H9 (cell line): ENCODE measurements around the gene SELPLG. TPM values are rescaled to one million over a fixed set of nuclear protein-coding genes. Genes with fewer than 3 reads are reported as not detected.
A peak's percentile ranks its signal among the peaks of the same experiment; 100 is the strongest.

Experiments used
- DNase-seq: peaks from one replicate; pipeline ENCODE4 v3.0.0-alpha.2; 2017
- H2AFZ ChIP-seq: one replicate; pipeline ENCODE4 v1.6.1; 2013; ENCODE audit warnings: mild to moderate bottlenecking, low read length, control low read depth, moderate library complexity
- H2AK5ac ChIP-seq: 2 replicates; pipeline ENCODE4 v1.6.1; 2013; ENCODE audit warnings: low read length, control low read depth, mixed read lengths; ENCODE audit not compliant: insufficient read length
- H2BK120ac ChIP-seq: one replicate; pipeline ENCODE4 v1.6.1; 2013; ENCODE audit warnings: low read depth, mild to moderate bottlenecking, low read length, control low read depth, inconsistent platforms; ENCODE audit not compliant: poor library complexity, severe bottlenecking
- H2BK12ac ChIP-seq: 2 replicates; pipeline ENCODE4 v1.6.1; 2013; ENCODE audit warnings: low read length, control low read depth, mixed read lengths, low read depth; ENCODE audit not compliant: insufficient read length
- H2BK15ac ChIP-seq: 2 replicates; pipeline ENCODE4 v1.6.1; 2013; ENCODE audit warnings: low read depth, low read length, control low read depth
- H2BK20ac ChIP-seq: one replicate; pipeline ENCODE4 v1.6.1; 2013; ENCODE audit warnings: low read depth, mild to moderate bottlenecking, low read length, control low read depth, inconsistent platforms; ENCODE audit not compliant: poor library complexity, severe bottlenecking
- H2BK5ac ChIP-seq: 2 replicates; pipeline ENCODE4 v1.6.1; 2013; ENCODE audit warnings: low read length, control low read depth, mixed read lengths; ENCODE audit not compliant: insufficient read length
- H3K14ac ChIP-seq: 2 replicates; pipeline ENCODE4 v1.6.1; 2013; ENCODE audit warnings: low read length, control low read depth; ENCODE audit not compliant: insufficient read depth
- H3K18ac ChIP-seq: 2 replicates; pipeline ENCODE4 v1.6.1; 2013; ENCODE audit warnings: low read depth, mild to moderate bottlenecking, mixed read lengths, low read length, control low read depth; ENCODE audit not compliant: insufficient read length
- H3K23ac ChIP-seq: 2 replicates; pipeline ENCODE4 v1.6.1; 2013; ENCODE audit warnings: low read length, control low read depth, mixed read lengths, low read depth; ENCODE audit not compliant: insufficient read length
- H3K23me2 ChIP-seq: 2 replicates; pipeline ENCODE4 v1.6.1; 2013; ENCODE audit warnings: low read depth, mild to moderate bottlenecking, mixed read lengths, low read length, control low read depth; ENCODE audit not compliant: insufficient read length, poor library complexity, severe bottlenecking
- H3K27ac ChIP-seq: 2 replicates; pipeline ENCODE4 v1.5.1; 2013; ENCODE audit warnings: low read length, control low read depth, mixed read lengths, low read depth; ENCODE audit not compliant: insufficient read length
- H3K27me3 ChIP-seq: 2 replicates; pipeline ENCODE4 v1.6.1; 2013; ENCODE audit warnings: low read length, control low read depth, inconsistent platforms; ENCODE audit not compliant: insufficient read depth
- H3K4ac ChIP-seq: 2 replicates; pipeline ENCODE4 v1.6.1; 2013; ENCODE audit warnings: low read depth, mild to moderate bottlenecking, control low read depth, inconsistent platforms, low read length, moderate library complexity
- H3K4me1 ChIP-seq: 2 replicates; pipeline ENCODE4 v1.6.1; 2013; ENCODE audit warnings: low read length, control low read depth, inconsistent platforms; ENCODE audit not compliant: insufficient read depth
- H3K4me2 ChIP-seq: 2 replicates; pipeline ENCODE4 v1.6.1; 2013; ENCODE audit warnings: low read length, control low read depth, mixed read lengths; ENCODE audit not compliant: insufficient read length, insufficient read depth
- H3K56ac ChIP-seq: 2 replicates; pipeline ENCODE4 v1.6.1; 2013; ENCODE audit warnings: low read depth, mild to moderate bottlenecking, mixed read lengths, low read length, control low read depth; ENCODE audit not compliant: insufficient read length
- H3K79me1 ChIP-seq: 2 replicates; pipeline ENCODE4 v1.6.1; 2013; ENCODE audit warnings: low read depth, mild to moderate bottlenecking, moderate library complexity, low read length, control low read depth, inconsistent platforms; ENCODE audit not compliant: insufficient read depth, poor library complexity, severe bottlenecking
- H3K79me2 ChIP-seq: 2 replicates; pipeline ENCODE4 v1.6.1; 2013; ENCODE audit warnings: low read length, control low read depth, inconsistent platforms; ENCODE audit not compliant: insufficient read depth
- H3K9ac ChIP-seq: 2 replicates; pipeline ENCODE4 v1.6.1; 2013; ENCODE audit warnings: low read length, control low read depth, mixed read lengths; ENCODE audit not compliant: insufficient read length; ENCODE audit errors: extremely low read depth
- H3K9me3 ChIP-seq: one replicate; pipeline ENCODE4 v1.6.1; 2013; ENCODE audit warnings: low read depth, low read length, inconsistent platforms; ENCODE audit not compliant: control insufficient read depth
- H3T11ph ChIP-seq: one replicate; pipeline ENCODE4 v1.6.1; 2013; ENCODE audit warnings: mild to moderate bottlenecking, low read length, control low read depth, inconsistent platforms
- H4K20me1 ChIP-seq: one replicate; pipeline ENCODE4 v1.6.1; 2013; ENCODE audit not compliant: control insufficient read depth, insufficient read length, insufficient read depth
- H4K5ac ChIP-seq: 2 replicates; pipeline ENCODE4 v1.6.1; 2013; ENCODE audit warnings: low read depth, mild to moderate bottlenecking, mixed read lengths, low read length, control low read depth; ENCODE audit not compliant: insufficient read length
- H4K8ac ChIP-seq: replicated peaks from 2 replicates; pipeline ENCODE4 v1.6.1; 2013; ENCODE audit warnings: low read length, control low read depth, mixed read lengths, low read depth; ENCODE audit not compliant: insufficient read length
- H4K91ac ChIP-seq: 2 replicates; pipeline ENCODE4 v1.6.1; 2013; ENCODE audit warnings: low read depth, mild to moderate bottlenecking, moderate library complexity, mixed read lengths, low read length, control low read depth; ENCODE audit not compliant: insufficient read length
- H3K27ac Mint-ChIP-seq, 3 experiments: 2 replicates in 2 of 3; 3 replicates in 1 of 3; pipeline ENCODE4 v1.8.0; 2020 to 2021; ENCODE audit warnings: mixed read lengths in 3 of 3, mild to moderate bottlenecking in 1 of 3, moderate library complexity in 1 of 3
- H3K27me3 Mint-ChIP-seq: 2 replicates; pipeline ENCODE4 v1.8.0; 2021; ENCODE audit warnings: low read depth, mild to moderate bottlenecking, moderate library complexity, mixed read lengths
- H3K36me3 Mint-ChIP-seq, 3 experiments: 2 replicates in 2 of 3; 3 replicates in 1 of 3; pipeline ENCODE4 v1.8.0; 2020 to 2021; ENCODE audit warnings: low read depth in 3 of 3, mixed read lengths in 3 of 3; ENCODE audit not compliant: insufficient read depth in 1 of 3
- H3K4me1 Mint-ChIP-seq, 2 experiments: 2 replicates each; pipeline ENCODE4 v1.8.0; 2020; ENCODE audit warnings: mixed read lengths in 2 of 2
- H3K4me3 Mint-ChIP-seq, 2 experiments: 2 replicates in 1 of 2; 3 replicates in 1 of 2; pipeline ENCODE4 v1.8.0; 2020 to 2021; ENCODE audit warnings: mild to moderate bottlenecking in 2 of 2, mixed read lengths in 2 of 2, moderate library complexity in 1 of 2
- H3K9me3 Mint-ChIP-seq, 2 experiments: 2 replicates in 1 of 2; 3 replicates in 1 of 2; pipeline ENCODE4 v1.8.0; 2020; ENCODE audit warnings: mild to moderate bottlenecking in 2 of 2, mixed read lengths in 2 of 2, moderate library complexity in 1 of 2
- WGBS: extraction: QIAGEN DNeasy Blood & Tissue Kit; methylation state at CpG from one replicate; pipeline ENCODE4 v1.1.7; 2013; ENCODE audit warnings: missing lambda C conversion rate, low lambda C conversion rate, mixed read lengths; ENCODE audit not compliant: insufficient read length; ENCODE audit errors: extremely low coverage; 5-methylcytosine and 5-hydroxymethylcytosine counted together
- long read RNA-seq: library from polyadenylated mRNA; unstranded; transcript quantifications from one replicate; pipeline ENCODE4 v2.0.0, GENCODE V29; 2020
- total RNA-seq: library from RNA; stranded (reverse); gene quantifications from 2 replicates; pipeline ENCODE4 v1.2.1, GENCODE V29; 2021
- TF ChIP-seq, protein P1 (sequence below): fragments of 200-600 bp; sonication (generic); conservative IDR thresholded peaks from 3 replicates; pipeline ENCODE4 v1.8.0; 2021; ENCODE audit warnings: antibody characterized with exemption, mild to moderate bottlenecking

The SELPLG gene, protein sequence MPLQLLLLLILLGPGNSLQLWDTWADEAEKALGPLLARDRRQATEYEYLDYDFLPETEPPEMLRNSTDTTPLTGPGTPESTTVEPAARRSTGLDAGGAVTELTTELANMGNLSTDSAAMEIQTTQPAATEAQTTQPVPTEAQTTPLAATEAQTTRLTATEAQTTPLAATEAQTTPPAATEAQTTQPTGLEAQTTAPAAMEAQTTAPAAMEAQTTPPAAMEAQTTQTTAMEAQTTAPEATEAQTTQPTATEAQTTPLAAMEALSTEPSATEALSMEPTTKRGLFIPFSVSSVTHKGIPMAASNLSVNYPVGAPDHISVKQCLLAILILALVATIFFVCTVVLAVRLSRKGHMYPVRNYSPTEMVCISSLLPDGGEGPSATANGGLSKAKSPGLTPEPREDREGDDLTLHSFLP
- total RNA-seq: 0.09 and 0.15 TPM in 2 replicates
- long read RNA-seq, partial matches to known transcripts: 1 of 1 reads
- long read RNA-seq, other reads (novel, unspliced or antisense): 0 of 1 reads

DNA sequence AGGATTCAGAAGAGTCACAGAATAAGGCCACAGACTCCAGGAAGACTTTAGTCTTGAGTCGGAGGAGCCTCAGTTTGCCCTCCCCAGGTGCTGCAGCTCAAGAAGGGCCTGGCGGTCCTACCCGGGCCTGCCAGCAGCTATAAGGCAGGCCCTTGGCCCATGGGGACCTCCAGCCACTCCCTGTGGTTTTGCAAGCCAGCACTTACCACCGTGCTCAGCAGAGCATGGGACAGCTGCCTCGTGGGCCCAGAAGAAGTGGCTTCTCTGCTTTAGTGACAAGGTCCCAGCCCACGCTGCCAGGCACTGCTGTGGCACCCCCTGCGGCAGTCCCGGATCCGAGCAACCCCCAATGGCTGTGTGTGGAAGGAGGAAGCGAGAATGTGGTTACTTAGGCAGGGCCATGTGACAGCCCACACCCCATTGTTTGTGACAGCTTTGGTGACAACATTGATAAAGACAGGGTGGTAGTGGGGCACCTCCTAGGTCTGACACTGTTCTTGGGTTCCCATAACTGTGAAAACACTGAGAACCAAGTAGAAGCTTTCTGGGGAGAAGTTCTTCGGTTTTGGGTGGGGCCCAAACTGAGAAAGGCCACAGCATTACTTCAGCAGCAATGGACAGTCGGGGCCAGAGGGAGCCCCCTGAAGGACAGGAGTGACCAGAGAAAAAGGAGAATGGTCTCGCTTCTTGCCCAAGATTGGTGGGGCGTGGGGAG, at the start of gene SELPLG:
SELPLG (minus strand) TSS at position 361 of the 715 bp plus-strand sequence. CDS start 9,587 bp downstream, outside the sequence.
- Mint-ChIP-seq H3K27ac (peak within 1 kb of the TSS in 2 of 3 experiments; percentile 40 to 73; a peak in 4 of 7 replicates), H3K27me3 (no peaks in the 10 kb centered on the region), H3K4me3 (no peak within 1 kb of the TSS; a peak in 1 of 5 replicates), H3K36me3 (no peaks in the 10 kb centered on the region), H3K4me1 (peaks cover 54 to 61% of the 10 kb centered on the region in 2 experiments), H3K9me3 (no peaks in the 10 kb centered on the region)
- Histone ChIP-seq H3K79me1 (no peaks in the 10 kb centered on the region), H3K27ac (no peak within 1 kb of the TSS), H3K4me2 (no peak within 1 kb of the TSS), H3K4ac (no peak within 1 kb of the TSS), H3K18ac (no peak within 1 kb of the TSS), H2BK5ac (no peak within 1 kb of the TSS), H3T11ph (no peak within 1 kb of the TSS), H3K27me3 (no peaks in the 10 kb centered on the region), H3K9me3 (no peaks in the 10 kb centered on the region), H2AK5ac (no peak within 1 kb of the TSS), H4K8ac (no peak within 1 kb of the TSS), H3K4me1 (peaks cover 12% of the 10 kb centered on the region; the same call in 1 of the 2 replicates), H2BK120ac (no peak within 1 kb of the TSS), H3K23ac (no peak within 1 kb of the TSS), H4K91ac (no peak within 1 kb of the TSS), H3K79me2 (no peaks in the 10 kb centered on the region), H2BK15ac (no peak within 1 kb of the TSS), H3K56ac (no peak within 1 kb of the TSS), H4K5ac (no peak within 1 kb of the TSS), H3K9ac (no peak within 1 kb of the TSS), H4K20me1 (no peaks in the 10 kb centered on the region), H2BK20ac (no peak within 1 kb of the TSS), H2AFZ (no peak within 1 kb of the TSS), H3K23me2 (no peaks in the 10 kb centered on the region), H2BK12ac (no peak within 1 kb of the TSS), H3K14ac (no peak within 1 kb of the TSS)
- peak; percentile 30 for DNase-seq
- TF ChIP-seq, protein P1, sequence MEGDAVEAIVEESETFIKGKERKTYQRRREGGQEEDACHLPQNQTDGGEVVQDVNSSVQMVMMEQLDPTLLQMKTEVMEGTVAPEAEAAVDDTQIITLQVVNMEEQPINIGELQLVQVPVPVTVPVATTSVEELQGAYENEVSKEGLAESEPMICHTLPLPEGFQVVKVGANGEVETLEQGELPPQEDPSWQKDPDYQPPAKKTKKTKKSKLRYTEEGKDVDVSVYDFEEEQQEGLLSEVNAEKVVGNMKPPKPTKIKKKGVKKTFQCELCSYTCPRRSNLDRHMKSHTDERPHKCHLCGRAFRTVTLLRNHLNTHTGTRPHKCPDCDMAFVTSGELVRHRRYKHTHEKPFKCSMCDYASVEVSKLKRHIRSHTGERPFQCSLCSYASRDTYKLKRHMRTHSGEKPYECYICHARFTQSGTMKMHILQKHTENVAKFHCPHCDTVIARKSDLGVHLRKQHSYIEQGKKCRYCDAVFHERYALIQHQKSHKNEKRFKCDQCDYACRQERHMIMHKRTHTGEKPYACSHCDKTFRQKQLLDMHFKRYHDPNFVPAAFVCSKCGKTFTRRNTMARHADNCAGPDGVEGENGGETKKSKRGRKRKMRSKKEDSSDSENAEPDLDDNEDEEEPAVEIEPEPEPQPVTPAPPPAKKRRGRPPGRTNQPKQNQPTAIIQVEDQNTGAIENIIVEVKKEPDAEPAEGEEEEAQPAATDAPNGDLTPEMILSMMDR: no peak
- WGBS: no CpG with 5 or more reads among the region's 14 CpGs
